HG03354 (cell line): ENCODE data around the gene ZNF618.

ENCODE experiments used
- ATAC-seq: cut with Tn5 transposase; IDR thresholded peaks from one replicate; pipeline ENCODE4 v1.9.1; 2021; ENCODE audit warnings: mild to moderate bottlenecking; ENCODE audit not compliant: unreplicated experiment, poor library complexity, severe bottlenecking

ZNF618 gene

DNA sequence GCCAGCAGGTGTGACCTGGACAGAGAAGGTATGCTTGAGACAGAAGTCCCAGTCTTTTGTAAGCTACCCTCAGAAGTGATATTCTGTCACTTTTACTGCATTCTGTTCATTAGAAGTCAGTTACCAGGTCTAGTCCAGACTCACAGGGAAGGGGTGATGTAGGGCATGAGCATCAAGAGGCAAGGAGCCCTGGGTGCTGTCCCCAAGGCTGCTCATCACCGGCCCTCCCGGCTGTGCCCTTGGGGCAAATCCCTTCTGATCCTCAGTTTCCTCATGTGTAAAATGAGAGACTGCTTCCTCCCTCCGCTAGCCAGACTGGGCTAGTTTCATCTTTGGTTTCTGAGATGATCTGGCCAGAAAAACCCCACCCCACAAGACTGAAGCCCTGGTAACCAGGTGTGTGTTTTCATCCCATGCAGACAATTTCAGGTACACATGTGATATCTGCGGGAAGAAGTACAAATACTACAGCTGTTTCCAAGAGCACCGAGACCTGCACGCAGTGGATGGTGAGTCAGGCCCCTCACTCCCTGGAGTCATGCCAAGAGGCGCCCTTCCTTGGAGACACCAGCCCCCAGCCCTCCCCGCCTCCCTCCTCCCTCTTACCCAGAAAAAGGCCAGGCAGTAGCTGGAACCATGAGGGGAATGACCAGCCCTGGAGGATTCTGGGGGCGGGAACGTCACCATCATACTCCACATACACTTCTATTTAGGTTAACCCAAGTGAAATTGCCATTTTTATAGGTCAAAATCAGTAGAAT lies 131.0 kb downstream of the ZNF618 start:
- ATAC-seq, result no peak

DNA sequence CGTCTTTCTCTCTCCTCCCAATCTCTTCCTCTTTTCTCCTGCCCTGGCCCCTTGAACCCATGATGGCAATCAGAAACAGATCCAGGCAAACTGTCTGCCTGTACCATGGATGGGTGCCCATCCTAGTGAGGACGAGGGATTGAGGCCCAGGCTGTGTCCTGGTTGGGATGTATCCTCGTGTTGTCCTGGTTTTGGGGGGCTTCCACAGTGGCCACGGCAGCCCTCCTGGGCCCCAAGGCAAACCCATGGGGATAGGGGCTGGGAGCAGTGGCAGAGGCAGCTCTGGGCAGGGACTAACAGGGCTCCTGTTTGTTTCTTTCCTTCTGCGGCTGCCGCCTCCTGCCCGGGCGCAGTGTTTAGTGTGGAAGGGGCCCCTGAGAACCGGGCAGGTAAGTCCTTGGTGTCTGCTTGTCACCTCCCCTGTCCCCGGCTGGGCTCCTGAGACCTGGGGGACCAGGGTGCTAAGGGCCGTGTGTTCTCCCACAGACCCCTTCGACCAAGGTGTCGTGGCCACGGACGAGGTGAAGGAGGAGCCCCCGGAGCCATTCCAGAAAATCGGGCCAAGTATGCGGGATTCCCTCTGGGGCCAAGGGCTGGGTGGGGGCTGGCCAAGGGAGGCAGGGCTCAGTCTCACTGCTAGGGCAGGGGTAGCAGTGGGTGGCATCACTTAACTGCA lies 132.0 kb downstream of the ZNF618 start:
- no peak for ATAC-seq

DNA sequence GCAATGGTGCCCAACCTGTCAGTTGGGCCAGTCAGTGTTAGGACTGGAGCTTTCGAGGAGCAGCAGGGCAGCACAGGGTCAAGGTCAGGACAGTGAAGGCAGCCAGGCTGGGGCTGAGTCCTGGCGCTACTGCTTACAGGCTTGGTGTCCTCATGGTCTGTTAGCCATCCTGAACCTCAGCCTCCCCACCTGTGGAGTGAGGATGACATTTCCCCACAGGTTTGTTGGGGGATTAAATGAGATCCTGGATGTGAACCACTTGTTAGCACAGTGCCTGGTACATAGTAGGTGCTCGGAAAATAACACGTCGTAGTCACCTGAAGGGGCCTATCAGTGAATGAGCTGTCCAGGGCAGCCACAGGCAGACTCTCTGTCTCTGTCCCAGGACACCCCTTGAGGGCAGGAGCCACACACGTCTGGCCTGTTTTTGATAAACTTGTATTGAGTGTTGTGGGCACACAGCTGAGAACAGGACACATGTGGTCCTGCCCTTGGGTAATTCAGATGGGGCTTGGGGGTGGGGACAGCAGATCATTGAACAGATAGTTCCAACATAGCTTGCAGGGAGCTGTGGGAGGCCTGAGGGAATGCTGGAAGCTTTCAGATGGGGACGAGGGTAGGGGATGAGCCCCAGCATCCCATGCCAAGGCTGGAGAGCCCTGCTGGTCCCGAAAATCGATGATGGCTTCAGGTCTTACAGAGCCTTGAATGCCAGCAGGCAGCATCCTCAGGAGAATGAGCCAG lies 132.7 kb downstream of the ZNF618 start:
- no peak for ATAC-seq

DNA sequence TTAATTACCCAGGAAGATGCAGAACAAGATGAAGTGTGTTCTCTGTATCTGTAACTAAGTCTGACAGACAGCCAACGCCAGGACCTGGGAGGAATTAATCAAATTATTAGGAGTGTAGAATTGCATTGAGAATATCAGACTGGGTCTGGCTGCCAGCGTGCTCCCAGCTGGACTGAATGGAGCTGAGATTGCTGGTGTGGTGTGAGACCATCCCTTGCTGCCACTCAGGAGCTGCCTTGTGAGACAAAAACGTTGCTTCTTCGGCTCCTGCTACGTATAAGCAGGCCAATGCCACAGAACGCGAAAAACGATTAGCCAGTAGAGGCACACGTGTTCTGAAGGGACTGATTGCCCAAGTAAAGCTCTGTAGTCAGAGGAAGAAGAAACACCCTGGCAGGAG lies 135.2 kb downstream of the ZNF618 start:
- ATAC-seq, result no peak

DNA sequence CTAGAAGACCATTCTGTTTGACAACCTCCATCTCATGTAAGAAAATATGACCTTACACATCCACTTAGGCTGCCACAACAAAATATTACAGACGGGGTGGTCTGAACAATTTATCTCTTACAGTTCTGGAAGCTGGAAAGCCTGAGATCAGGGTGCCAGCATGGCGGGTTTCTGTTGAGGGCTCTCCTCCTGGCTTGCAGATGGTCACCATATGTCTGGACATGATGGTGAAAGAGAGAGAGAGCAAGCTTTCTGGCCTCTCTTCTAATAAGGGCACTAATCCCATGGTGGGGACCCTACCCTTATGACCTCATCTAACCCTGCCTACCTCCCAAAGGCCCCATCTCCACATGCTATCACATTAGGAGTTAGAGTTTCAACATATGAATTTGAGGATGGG lies 136.0 kb downstream of the ZNF618 start:
- no peak for ATAC-seq

DNA sequence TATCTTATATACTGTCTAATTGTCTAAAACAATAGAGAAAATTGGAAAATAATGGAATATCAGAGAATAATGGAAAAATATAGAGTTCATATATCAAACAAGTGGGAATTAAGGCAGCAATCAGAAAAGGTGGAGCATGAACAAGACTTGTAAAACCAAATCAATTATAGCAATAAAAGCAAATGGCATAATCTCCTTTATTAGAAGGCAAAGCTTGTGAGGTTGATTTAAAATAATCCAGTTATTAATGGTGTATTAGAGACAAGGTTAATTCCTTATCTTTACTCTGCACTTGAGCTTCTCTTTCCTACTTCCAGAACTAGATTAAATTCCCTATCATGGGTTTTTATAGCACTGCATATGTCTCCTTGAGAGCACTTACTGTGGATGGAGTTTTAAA lies 137.9 kb downstream of the ZNF618 start:
- no peak for ATAC-seq

DNA sequence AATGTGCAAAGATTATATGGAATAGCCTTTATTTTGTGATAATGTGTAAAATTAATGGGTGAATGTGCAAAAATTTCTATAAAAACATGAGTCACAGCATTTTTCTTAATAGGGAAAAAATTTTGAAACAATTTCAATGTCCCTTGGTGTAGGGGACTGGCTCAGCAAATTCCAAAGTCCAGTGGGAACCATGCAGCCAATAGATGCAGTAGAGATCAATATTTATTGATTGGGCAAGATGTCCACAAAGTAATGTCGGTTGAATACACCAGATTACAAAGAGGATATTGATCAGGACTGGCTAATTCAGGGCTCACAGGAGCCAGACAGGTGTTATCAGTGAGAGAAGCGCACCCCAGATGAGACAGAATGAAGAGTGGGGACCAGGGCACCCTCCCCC lies 139.5 kb downstream of the ZNF618 start:
- no peak for ATAC-seq

DNA sequence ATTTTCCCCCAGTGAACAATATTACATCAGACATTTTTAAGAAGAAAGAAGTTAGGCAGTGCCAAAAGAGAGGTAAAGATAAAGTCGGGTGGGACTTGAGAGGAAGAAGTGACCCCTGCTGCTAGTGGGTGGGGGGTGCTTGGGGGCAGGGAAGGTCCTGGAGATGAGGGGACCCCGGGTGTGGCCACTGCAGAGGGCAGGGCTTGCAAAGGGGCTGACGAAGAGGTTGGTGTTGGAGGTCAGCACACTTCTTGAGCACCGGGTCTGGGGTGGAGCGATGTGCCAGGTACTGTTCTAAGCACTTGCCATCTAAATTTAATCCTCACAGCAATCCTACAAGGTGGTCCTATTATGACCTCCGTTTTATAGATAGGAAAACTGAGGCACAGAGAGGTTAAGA lies 140.0 kb downstream of the ZNF618 start:
- no peak for ATAC-seq

DNA sequence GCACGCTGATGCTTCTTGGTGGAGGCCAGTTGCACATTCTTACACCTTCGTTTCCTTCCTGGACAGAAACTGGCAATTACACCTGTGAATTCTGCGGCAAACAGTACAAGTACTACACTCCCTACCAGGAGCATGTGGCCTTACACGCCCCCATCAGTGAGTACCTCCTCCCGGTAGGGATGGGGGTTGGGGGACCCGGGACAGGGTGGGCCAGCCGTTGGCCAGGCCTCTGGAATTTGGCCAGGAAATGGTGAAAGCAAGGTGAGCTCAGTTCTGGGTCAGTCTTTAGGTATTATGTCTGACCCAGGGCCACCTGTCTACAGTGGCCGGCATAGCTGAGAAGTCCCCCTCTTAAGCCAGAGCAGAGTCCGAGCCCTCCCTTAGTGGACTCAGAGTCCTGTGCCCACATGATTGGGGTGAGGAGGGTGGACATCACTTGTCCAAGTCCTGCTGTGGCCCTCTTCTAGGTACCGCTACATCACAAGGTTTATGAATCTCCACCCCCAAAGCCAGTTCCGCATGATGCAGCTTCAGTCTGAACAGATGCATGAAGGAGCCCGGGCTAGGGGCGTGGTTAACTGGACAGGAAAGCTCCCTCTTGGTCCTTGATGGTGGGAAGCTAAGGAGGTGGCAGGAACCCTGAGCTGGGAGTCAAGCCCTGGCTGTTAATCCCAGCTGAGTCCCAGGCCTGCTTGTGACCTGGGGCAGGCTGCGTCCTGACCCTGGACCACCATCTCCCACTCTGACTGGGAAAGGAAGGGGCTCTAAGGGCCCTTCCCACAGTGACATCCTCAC lies 140.7 kb downstream of the ZNF618 start:
- ATAC-seq, result no peak

DNA sequence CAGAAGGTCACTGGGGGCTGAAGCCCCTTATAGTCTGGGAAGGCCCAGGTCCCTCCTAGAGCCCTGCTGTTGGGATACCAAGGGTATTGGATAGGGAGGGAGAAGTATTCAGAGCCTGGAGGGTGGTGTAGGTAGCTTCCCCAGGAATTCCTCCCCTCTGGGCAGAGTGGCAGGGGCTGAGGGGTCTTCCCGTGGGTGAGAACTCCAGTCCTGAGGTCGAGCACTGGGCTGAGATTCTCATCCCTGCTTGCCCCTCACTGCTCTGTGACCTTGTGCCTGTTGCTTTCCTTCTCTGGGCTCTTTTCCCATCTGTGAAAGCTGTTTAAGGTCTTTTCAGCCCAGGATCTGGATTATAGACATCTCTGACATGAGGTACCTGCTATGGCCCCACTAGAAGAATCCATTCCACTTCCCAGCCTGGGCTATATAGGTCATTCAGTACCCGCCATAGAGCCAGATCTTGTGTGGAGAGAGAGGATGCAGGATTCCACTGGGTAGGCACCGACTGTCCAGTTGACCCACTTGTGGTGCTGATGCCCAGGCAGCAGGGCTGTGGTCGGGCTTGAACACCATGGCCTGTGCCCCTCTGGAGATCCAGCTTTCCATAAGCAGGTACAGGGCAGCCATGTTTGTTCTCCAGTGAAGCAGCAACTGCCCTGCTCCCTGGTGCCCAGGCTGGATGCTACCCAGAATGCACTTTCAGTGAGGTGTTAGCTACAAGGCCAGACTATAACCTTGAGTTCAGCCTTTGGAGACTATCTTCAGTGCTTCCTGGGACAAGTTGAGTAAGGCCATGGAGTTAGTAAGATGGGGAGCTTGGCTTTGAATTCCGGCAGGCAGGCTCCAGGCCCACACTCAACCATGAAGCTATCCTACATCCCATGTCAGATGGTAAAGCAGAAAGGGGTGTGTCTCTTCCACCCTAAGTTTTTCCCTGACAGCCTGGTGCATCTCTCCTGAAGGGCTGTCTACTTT lies 141.9 kb downstream of the ZNF618 start:
- ATAC-seq, result no peak

DNA sequence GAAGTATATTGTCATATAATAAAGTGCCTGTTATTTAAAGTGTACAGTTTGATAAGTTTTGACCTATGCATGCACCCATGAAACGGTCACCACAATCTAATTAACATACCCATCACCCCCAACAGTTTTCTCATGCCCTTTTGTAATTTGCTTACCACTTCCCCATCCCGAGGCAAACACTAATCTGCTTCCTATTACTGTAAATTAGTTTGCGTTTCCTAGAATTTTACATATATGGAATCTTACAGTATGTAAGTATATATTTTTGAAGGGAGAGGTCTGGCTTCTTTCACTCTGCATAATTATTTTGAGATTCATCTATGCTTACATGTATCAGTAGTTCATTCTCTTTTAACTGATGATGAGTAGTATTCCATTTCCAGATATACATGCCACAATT lies 145.5 kb downstream of the ZNF618 start:
- no peak for ATAC-seq

DNA sequence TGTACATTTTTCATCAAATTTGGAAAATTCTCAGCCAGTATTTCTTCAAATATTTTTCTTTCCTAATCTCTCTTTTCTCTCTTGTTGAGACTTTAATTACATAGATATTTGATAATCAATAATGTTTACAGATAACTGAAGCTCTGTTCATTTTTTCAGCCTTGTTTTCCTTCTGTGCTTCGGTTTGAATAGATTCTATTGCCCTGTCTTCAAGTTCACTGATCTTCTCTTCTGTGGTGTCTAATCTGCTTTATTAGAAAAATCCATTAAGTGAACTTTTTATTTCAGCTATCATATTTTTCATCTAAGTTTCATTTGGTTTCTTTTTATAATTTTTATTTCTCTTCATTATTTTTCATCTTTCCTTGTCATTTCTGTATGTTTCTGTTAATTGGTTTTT lies 147.9 kb downstream of the ZNF618 start:
- ATAC-seq, result no peak

DNA sequence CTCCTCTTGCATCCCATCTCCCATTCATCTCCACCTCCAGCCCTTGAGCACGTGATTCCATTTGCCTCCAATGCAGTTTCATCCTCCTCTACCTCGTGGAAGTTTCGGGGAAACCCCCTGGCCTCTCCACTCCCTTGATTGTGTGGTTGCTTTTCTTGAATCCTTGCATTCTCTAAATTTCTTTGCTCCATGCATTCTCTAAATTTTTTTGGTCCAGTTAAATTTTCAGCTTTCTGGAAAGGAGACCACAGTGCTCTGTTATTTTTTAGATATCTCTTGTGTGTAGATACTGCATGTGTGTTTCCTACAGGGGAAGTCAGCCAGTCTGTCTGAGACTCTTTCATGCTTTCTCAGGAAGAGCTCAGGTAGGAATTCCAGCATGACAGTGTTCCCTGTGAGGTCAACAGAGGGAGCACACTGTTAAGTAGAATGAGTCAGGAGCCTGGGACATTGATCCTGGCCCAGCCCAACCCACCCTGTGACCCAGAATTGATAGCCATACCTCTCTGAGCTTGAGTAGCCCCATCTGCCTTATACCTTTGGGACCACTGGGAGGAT lies 149.2 kb downstream of the ZNF618 start:
- ATAC-seq, result no peak

DNA sequence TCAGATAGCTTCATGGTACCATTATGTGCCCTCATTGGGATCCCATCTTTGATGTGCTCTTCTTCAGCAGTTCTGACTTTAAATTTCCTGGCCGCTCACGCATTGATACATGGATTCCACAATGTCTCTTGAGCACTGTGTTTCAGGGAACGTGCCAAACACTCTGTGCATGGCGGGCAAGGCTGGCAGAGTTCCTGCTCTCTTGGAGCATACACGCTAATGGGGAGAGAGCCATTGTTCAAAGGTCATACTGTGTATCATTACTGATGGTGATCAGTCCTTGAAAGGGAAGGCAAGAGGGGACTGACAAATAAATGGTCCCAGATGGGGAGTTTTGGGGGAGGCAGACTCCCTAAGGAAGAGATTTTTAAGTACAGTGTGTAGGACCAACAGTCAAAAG lies 149.7 kb downstream of the ZNF618 start:
- no peak for ATAC-seq

DNA sequence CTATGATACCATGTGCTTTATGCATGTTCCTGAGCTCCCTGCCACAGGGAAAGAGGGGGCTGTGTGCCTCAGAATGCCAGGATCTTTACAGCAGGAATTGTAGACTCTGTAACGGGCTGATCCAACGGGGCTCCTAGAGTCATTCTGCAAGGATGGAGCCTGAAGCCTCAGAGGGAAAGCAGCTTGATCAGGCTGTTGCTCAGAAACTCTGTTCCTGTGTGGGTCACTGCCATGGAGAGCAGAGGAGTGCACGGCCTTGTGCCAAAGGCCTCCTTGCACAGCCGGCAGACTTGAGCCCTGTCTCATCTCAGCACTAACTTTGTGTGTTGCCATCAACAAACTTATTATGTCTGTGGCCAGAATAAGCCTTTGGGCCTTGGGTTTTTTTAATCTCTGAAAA lies 150.2 kb downstream of the ZNF618 start:
- no peak for ATAC-seq

DNA sequence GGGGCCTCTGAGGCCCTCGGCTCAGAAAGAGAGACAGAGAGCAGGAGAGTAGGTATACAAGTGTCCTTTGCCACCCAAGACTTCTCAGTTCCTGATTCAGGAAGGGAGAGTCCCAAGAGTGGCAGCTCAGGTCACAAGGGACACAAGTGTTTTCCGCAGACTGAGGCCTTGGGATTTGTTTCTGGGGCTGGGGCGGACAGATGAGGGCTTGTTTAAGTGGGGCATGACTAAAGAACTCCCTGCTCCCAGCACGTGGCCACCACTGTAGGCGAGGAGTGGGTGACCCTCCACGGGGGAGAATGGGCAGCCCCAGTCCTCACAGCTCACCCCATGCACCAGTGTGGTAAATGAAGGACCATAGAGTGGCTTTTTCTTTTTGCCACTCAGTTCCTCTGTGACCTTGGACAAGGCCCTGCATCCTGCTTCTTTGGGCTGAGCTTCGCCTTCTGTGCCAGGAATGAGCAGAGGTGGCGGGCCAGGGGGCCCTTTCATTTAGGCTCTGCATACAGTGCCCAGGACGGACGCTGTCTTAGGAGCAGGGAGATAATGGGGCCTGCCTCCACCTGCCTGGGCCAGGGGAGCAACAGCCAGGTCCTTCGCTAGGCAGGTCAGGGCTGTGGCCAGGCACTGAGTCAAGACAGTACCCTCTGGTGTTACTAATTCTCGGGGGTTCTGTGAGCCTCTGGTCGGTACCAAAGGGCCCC lies 151.2 kb downstream of the ZNF618 start:
- no peak for ATAC-seq

DNA sequence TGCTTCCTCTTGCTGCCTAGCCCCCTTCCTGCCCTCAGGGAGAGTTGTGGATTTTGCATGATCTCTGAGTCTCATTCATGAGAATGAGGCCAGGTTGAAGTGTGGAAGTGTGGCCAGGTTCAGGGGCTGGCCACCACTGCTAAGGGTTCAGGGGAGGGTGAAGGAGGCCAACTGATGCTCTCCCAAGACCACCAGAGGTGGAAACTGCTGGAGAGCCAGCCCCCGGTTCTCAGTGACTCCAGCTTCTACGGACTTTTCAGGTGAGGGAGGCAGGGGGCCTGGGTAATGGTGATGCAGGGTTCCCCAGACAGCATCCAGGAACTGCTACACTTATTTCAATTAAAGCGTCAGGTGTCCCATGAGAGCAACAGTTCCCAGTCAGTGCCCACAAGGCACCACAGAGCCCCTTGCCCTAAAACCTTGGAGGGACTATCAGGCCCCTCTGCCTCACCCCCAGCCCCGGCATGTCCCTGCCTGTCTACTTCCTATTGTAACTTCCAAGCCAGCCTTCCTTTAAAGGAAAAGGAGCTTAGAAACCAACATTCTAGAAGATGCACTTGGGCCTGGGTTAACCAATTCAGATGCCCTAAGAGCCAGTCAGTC lies 151.9 kb downstream of the ZNF618 start:
- no peak for ATAC-seq

DNA sequence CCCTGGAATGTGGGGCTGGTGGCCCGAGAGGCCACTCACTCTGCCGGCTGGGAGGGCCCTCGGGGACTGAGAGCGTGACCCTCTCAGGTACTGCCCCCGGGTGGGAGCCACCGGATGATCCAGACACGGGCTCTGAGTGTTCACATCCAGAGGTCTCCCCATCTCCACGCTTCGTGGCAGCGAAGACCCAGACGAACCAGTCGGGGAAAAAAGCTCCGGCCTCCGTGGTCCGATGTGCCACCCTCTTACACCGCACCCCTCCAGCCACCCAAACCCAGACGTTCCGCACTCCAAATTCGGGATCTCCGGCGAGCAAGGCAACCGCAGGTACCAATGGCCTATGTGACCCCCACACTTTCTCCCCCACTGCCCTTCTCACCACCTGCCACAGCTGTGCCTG lies 152.5 kb downstream of the ZNF618 start:
- ATAC-seq, result no peak
